OCI-LY7 (cell line): Measurements from ENCODE around the gene SCUBE3. TPM values are rescaled to one million over a fixed set of nuclear protein-coding genes. Genes with fewer than 3 reads are reported as not detected.

Experiments
- BruUV-seq: library from RNA; stranded (reverse); fragments of 400-500 nt; replicated peaks from 2 replicates; lab custom pipeline; 2021; lab: Mats Ljungman, UMichigan
- CTCF ChIA-PET: fragments of 300-600 bp; sonication (Branson Sonifier 250); formaldehyde crosslinking; loops from one replicate; lab custom pipeline; 2022; ENCODE audit warnings: antibody characterized with exemption; ENCODE audit not compliant: unreplicated experiment; lab: Charles Lee
- POLR2A ChIA-PET: fragments of 300-600 bp; sonication (Branson Sonifier 250); formaldehyde crosslinking; loops from one replicate; lab custom pipeline; 2022; ENCODE audit warnings: antibody characterized with exemption; lab: Charles Lee
- DNase-seq: peaks from one replicate; pipeline ENCODE4 v3.0.0-alpha.2; 2015; ENCODE audit warnings: low spot score
- H2AFZ ChIP-seq: fragments of 200-600 bp; sonication (generic), shearing (Covaris generic); 2 replicates; pipeline ENCODE4 v1.6.1; 2014; ENCODE audit warnings: mild to moderate bottlenecking, antibody characterized with exemption, low read length, moderate library complexity
- H3K27ac ChIP-seq: fragments of 200-600 bp; sonication (generic); 2 replicates; pipeline ENCODE4 v1.5.1; 2014; ENCODE audit warnings: mixed run types, low read depth, mild to moderate bottlenecking, moderate library complexity, low read length, inconsistent platforms; ENCODE audit not compliant: poor library complexity, severe bottlenecking
- H3K36me3 ChIP-seq: fragments of 200-600 bp; sonication (generic); 2 replicates; pipeline ENCODE4 v1.6.1; 2014; ENCODE audit warnings: mild to moderate bottlenecking, antibody characterized with exemption, low read length, moderate library complexity, mixed read lengths; ENCODE audit not compliant: insufficient read depth
- H3K4me1 ChIP-seq: fragments of 200-600 bp; sonication (generic); 2 replicates; pipeline ENCODE4 v1.5.1; 2014; ENCODE audit warnings: mild to moderate bottlenecking, low read length; ENCODE audit not compliant: insufficient read depth, poor library complexity, severe bottlenecking
- H3K4me2 ChIP-seq: fragments of 200-600 bp; sonication (generic); 2 replicates; pipeline ENCODE4 v1.6.1; 2014; ENCODE audit warnings: mild to moderate bottlenecking, low read length
- H3K4me3 ChIP-seq: fragments of 200-600 bp; sonication (generic); 2 replicates; pipeline ENCODE4 v1.5.1; 2014; ENCODE audit warnings: mild to moderate bottlenecking, low read depth, low read length; ENCODE audit not compliant: poor library complexity, severe bottlenecking
- H3K79me2 ChIP-seq: fragments of 200-600 bp; sonication (generic); 2 replicates; pipeline ENCODE4 v1.6.1; 2016; ENCODE audit warnings: low read depth, mild to moderate bottlenecking, low read length, moderate library complexity, mixed read lengths; ENCODE audit not compliant: insufficient read depth
- H3K9me2 ChIP-seq: fragments of 200-600 bp; sonication (generic); 2 replicates; pipeline ENCODE4 v1.6.1; 2016; ENCODE audit warnings: mild to moderate bottlenecking, low read length, mixed read lengths; ENCODE audit not compliant: insufficient read depth
- H3K9me3 ChIP-seq: fragments of 200-600 bp; sonication (generic); 2 replicates; pipeline ENCODE4 v1.6.1; 2014; ENCODE audit warnings: mild to moderate bottlenecking, mixed run types, low read length, mixed read lengths
- H4K20me1 ChIP-seq: fragments of 200-600 bp; sonication (generic); 2 replicates; pipeline ENCODE4 v1.6.1; 2014; ENCODE audit warnings: mild to moderate bottlenecking, antibody characterized with exemption, low read length, moderate library complexity, mixed read lengths; ENCODE audit not compliant: insufficient read depth
- EZH2phosphoT487 ChIP-seq: fragments of 200-600 bp; sonication (generic); IDR thresholded peaks from 2 replicates; pipeline ENCODE4 v1.6.1; 2018; ENCODE audit warnings: low read depth, borderline replicate concordance, mild to moderate bottlenecking, mixed run types, antibody characterized with exemption, low read length, moderate library complexity, mixed read lengths
- intact Hi-C: fragments of 100-400 bp; cut with micrococcal nuclease; formaldehyde crosslinking; loops from one replicate; pipeline ENCODE4 v1.10.0; 2022; ENCODE audit not compliant: unreplicated experiment
- total RNA-seq, 2 experiments: library from RNA; depleted of rRNA in 1 of 2; stranded (reverse); fragments of >200 nt in 1 of 2; shearing (Covaris generic) in 1 of 2; gene quantifications; 2 replicates each; pipeline ENCODE4 v1.2.3, GENCODE V29; 2014 to 2022
- TF ChIP-seq, protein P1 (sequence below): fragments of 200-600 bp; sonication (generic); conservative IDR thresholded peaks from 2 replicates; pipeline ENCODE4 v1.5.1; 2014; ENCODE audit warnings: mild to moderate bottlenecking, antibody characterized with exemption, low read length, moderate library complexity, mixed read lengths

The SCUBE3 gene
- total RNA-seq, 2 experiments from 2014 or later = not detected

GRCh38 chr6:35259948-35260590 is 46.3 kb downstream of the SCUBE3 start:
- Histone ChIP-seq H3K27ac (peak overlapping the region; percentile 63), H2AFZ (peak overlapping the region; percentile 62; the same call in 1 of the 2 replicates), H3K9me3 (no peaks in the 10 kb centered on the region), H3K4me2 (peak overlapping the region; percentile 96), H3K4me1 (peaks cover 31% of the 10 kb centered on the region), H3K36me3 (no peaks in the 10 kb centered on the region), H3K4me3 (peak overlapping the region; percentile 81), H4K20me1 (no peaks in the 10 kb centered on the region), H3K9me2 (no peaks in the 10 kb centered on the region), H3K79me2 (peaks cover 22% of the 10 kb centered on the region; the same call in 1 of the 2 replicates)
- DNase-seq = peak; percentile 74
- TF ChIP-seq, protein P1, sequence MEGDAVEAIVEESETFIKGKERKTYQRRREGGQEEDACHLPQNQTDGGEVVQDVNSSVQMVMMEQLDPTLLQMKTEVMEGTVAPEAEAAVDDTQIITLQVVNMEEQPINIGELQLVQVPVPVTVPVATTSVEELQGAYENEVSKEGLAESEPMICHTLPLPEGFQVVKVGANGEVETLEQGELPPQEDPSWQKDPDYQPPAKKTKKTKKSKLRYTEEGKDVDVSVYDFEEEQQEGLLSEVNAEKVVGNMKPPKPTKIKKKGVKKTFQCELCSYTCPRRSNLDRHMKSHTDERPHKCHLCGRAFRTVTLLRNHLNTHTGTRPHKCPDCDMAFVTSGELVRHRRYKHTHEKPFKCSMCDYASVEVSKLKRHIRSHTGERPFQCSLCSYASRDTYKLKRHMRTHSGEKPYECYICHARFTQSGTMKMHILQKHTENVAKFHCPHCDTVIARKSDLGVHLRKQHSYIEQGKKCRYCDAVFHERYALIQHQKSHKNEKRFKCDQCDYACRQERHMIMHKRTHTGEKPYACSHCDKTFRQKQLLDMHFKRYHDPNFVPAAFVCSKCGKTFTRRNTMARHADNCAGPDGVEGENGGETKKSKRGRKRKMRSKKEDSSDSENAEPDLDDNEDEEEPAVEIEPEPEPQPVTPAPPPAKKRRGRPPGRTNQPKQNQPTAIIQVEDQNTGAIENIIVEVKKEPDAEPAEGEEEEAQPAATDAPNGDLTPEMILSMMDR = no peak
- no peak for TF ChIP-seq EZH2phosphoT487
- POLR2A ChIA-PET = interaction anchor here (0.6 to 1.0 kb wide), 2 partner anchors 54 to 282 kb away, joined by 4 read pairs; no protein-coding TSS in a partner anchor
- intact Hi-C loops = no loop called here
- no TSS peak for BruUV-seq
- CTCF ChIA-PET = no interaction called here

- intact Hi-C loops = no loop called here
- H3K4me3 ChIP-seq = peak overlapping the region; percentile 81
- no peak for DNase-seq
- H3K79me2 ChIP-seq = peaks cover 22% of the 10 kb centered on the region; the same call in 1 of the 2 replicates
- H3K9me3 ChIP-seq = no peaks in the 10 kb centered on the region
- peak overlapping the region; percentile 62; the same call in 1 of the 2 replicates for H2AFZ ChIP-seq
- H3K4me2 ChIP-seq = peak overlapping the region; percentile 96
- peaks cover 31% of the 10 kb centered on the region for H3K4me1 ChIP-seq
- POLR2A ChIA-PET = interaction anchor here (1.1 kb wide), 1 partner anchor 24 kb away, joined by 3 read pairs; no protein-coding TSS in a partner anchor
- TF ChIP-seq, protein P1 = no peak
- TF ChIP-seq EZH2phosphoT487 = no peak
- BruUV-seq = no TSS peak
- peak overlapping the region; percentile 63 for H3K27ac ChIP-seq
- H3K36me3 ChIP-seq = no peaks in the 10 kb centered on the region
- H3K9me2 ChIP-seq = no peaks in the 10 kb centered on the region
- CTCF ChIA-PET = interaction anchor here (0.5 kb wide), 1 partner anchor 523 kb away, joined by 3 read pairs; no protein-coding TSS in a partner anchor
- no peaks in the 10 kb centered on the region for H4K20me1 ChIP-seq
Observed at GRCh38 chr6:35260591-35261570, 47.1 kb downstream of the SCUBE3 start.
